Large intestine (tissue), 3 donors: ENCODE data around the gene CLEC16A. TPM values are rescaled to one million over a fixed set of nuclear protein-coding genes. Genes with fewer than 3 reads are reported as not detected.

Source experiments
- DNase-seq, 2 donors: peaks; one replicate each; pipeline versions ENCODE4 v3.0.0 to v3.0.0-alpha.2; 2013
- H3K27ac ChIP-seq: one replicate; pipeline ENCODE4 v1.5.1; 2013; ENCODE audit warnings: low read length
- H3K27me3 ChIP-seq: 2 replicates; pipeline ENCODE4 v1.6.1; 2013; ENCODE audit warnings: low read length; ENCODE audit not compliant: control insufficient read depth, insufficient read depth
- H3K36me3 ChIP-seq: 2 replicates; pipeline ENCODE4 v1.6.1; 2013; ENCODE audit warnings: low read length; ENCODE audit not compliant: control insufficient read depth, insufficient read depth
- H3K4me1 ChIP-seq: one replicate; pipeline ENCODE4 v1.6.1; 2013; ENCODE audit warnings: low read length; ENCODE audit not compliant: control insufficient read depth, insufficient read depth
- H3K4me3 ChIP-seq: one replicate; pipeline ENCODE4 v1.5.1; 2013; ENCODE audit warnings: low read length
- H3K9me3 ChIP-seq: one replicate; pipeline ENCODE4 v1.6.1; 2013; ENCODE audit warnings: mild to moderate bottlenecking, low read depth, low read length, moderate library complexity; ENCODE audit not compliant: control insufficient read depth
- WGBS: methylation state at CpG from one replicate; pipeline ENCODE4 v1.1.5; 2013; ENCODE audit warnings: low lambda C conversion rate; ENCODE audit not compliant: insufficient coverage; 5-methylcytosine and 5-hydroxymethylcytosine counted together
- polyA plus RNA-seq: library from polyadenylated mRNA; unstranded; fragments of 120-200 nt; gene quantifications from one replicate; pipeline ENCODE4 v1.2.1, GENCODE V29; 2013

CLEC16A gene
- polyA plus RNA-seq, 1 donor, result 13.2 TPM

GRCh38 chr16:11211061-11211976 lies 267.0 kb downstream of the CLEC16A start:
- no peak overlapping the region for H3K27ac ChIP-seq
- WGBS, result no CpG with 5 or more reads among the region's 16 CpGs
- no peak overlapping the region for H3K4me3 ChIP-seq
- no peaks in the 10 kb centered on the region for H3K36me3 ChIP-seq
- no peaks in the 10 kb centered on the region for H3K27me3 ChIP-seq
- peaks cover under 1% of the 10 kb centered on the region for H3K4me1 ChIP-seq
- DNase-seq, result no peak
- peaks cover 6% of the 10 kb centered on the region for H3K9me3 ChIP-seq

- Histone ChIP-seq H3K27ac (no peak overlapping the region), H3K4me1 (no peaks in the 10 kb centered on the region), H3K36me3 (no peaks in the 10 kb centered on the region), H3K4me3 (no peak overlapping the region), H3K27me3 (no peaks in the 10 kb centered on the region), H3K9me3 (peaks cover 6% of the 10 kb centered on the region)
- DNase-seq, result no peak
- no CpG with 5 or more reads among the region's 16 CpGs for WGBS
Observed at GRCh38 chr16:11211977-11212797, 267.8 kb downstream of the CLEC16A start.

DNA sequence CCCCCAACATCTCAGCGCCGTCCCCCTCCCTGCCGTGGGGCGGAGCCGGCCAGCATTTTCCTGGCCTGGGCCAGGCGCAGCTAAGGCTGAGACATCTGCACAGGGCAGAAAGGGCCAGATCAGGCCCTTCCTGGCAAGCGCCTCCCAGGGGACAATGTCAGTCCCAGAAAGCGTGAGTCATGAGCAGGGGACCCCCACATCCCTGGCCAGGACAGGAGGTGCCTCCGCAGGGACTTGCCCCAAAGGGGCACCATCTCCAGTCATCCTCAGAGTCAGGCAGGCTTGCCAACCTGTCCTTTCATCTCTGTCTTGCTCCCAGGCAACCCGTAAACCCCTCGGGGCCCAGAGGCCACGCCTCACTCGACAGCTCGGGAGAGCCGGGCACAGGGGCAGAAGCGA lies 268.4 kb downstream of the CLEC16A start:
- Histone ChIP-seq H3K27me3 (no peaks in the 10 kb centered on the region), H3K9me3 (peaks cover 6% of the 10 kb centered on the region), H3K27ac (no peak overlapping the region), H3K4me1 (no peaks in the 10 kb centered on the region), H3K4me3 (no peak overlapping the region), H3K36me3 (no peaks in the 10 kb centered on the region)
- whole genome bisulfite sequencing, result no CpG with 5 or more reads among the region's 16 CpGs
- DNase-seq, result no peak

GRCh38 chr16:11213373-11213772 lies 269.0 kb downstream of the CLEC16A start:
- no CpG with 5 or more reads among the region's 5 CpGs for WGBS
- Histone ChIP-seq H3K27ac (no peak overlapping the region), H3K9me3 (peaks cover 6% of the 10 kb centered on the region), H3K4me1 (no peaks in the 10 kb centered on the region), H3K27me3 (no peaks in the 10 kb centered on the region), H3K4me3 (no peak overlapping the region), H3K36me3 (no peaks in the 10 kb centered on the region)
- DNase-seq, result no peak

GRCh38 chr16:11213799-11214198 lies 269.4 kb downstream of the CLEC16A start:
- no peaks in the 10 kb centered on the region for H3K27me3 ChIP-seq
- H3K4me1 ChIP-seq, result no peaks in the 10 kb centered on the region
- no CpG with 5 or more reads among the region's 7 CpGs for WGBS
- no peak overlapping the region for H3K27ac ChIP-seq
- H3K9me3 ChIP-seq, result peaks cover 6% of the 10 kb centered on the region
- no peak for DNase-seq
- H3K36me3 ChIP-seq, result no peaks in the 10 kb centered on the region
- H3K4me3 ChIP-seq, result no peak overlapping the region

GRCh38 chr16:11215935-11216556 lies 271.7 kb downstream of the CLEC16A start:
- 100% methylated on average over 1 of the region's 3 CpGs for WGBS

DNA sequence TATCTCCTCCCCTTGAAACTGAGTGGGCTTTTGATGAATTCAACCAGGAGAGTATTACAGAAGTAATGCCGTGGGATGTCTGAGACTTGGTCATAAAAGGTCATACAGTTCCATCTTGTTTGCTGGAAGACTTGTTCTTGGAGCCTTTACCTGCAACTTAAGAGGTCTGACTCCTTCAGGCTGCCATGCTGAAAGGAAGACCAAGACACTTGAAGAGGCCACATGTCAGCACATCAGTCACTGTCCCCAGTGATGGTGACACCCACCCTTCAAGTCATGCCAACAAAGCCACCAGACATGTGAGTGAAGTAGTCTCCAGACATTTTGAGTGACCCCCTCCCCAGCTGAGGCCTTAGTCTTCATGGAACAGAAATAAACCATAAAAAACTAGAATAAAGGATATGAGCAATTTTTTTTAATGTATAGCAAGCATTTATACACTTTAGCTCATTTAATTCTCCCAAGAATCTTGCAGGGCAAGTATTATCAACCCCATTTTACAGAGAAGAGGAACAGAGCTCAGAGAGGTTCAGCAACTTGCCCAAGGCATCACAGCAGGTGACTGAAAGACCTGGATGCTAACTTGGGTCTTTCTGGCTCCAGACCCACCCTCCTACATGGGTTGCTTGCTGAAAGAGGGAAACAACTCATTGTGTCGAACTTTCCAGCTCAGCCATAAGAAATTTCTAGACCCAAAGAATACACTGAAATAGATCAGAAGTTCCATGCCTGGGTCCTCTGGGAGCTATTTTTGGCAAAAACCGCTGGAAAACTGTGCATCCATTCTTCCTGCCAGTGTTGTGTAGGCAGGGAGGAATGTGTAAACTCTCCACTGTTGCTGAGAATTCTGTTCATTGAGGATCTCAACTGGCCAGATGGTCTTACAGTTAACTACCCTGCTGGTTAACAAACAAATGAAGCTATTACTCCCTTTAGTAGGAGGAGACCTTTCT lies 273.6 kb downstream of the CLEC16A start:
- Histone ChIP-seq H3K4me3 (no peak overlapping the region), H3K4me1 (no peaks in the 10 kb centered on the region), H3K9me3 (peaks cover 2% of the 10 kb centered on the region), H3K27me3 (no peaks in the 10 kb centered on the region), H3K36me3 (no peaks in the 10 kb centered on the region), H3K27ac (no peak overlapping the region)
- no peak for DNase-seq
- no CpG with 5 or more reads among the region's 3 CpGs for WGBS

More at GRCh38 chr16:11215935-11216556, 271.7 kb downstream of the CLEC16A start:
- H3K4me3 ChIP-seq, result no peak overlapping the region
- no peak overlapping the region for H3K27ac ChIP-seq
- no peaks in the 10 kb centered on the region for H3K4me1 ChIP-seq
- H3K36me3 ChIP-seq, result no peaks in the 10 kb centered on the region
- DNase-seq, result no peak
- peaks cover 6% of the 10 kb centered on the region for H3K9me3 ChIP-seq
- H3K27me3 ChIP-seq, result no peaks in the 10 kb centered on the region

- no peak for DNase-seq
- no CpG with 5 or more reads among the region's 1 CpG for WGBS
- no peaks in the 10 kb centered on the region for H3K27me3 ChIP-seq
Observed at GRCh38 chr16:11218604-11218962, 274.2 kb downstream of the CLEC16A start.

GRCh38 chr16:11219178-11219577 lies 274.8 kb downstream of the CLEC16A start:
- H3K36me3 ChIP-seq, result no peaks in the 10 kb centered on the region
- peaks cover 3% of the 10 kb centered on the region for H3K27me3 ChIP-seq
- no peaks in the 10 kb centered on the region for H3K9me3 ChIP-seq
- H3K4me3 ChIP-seq, result no peak overlapping the region
- DNase-seq, result no peak
- WGBS, result no CpG with 5 or more reads among the region's 4 CpGs
- no peak overlapping the region for H3K27ac ChIP-seq
- H3K4me1 ChIP-seq, result no peaks in the 10 kb centered on the region

More at GRCh38 chr16:11218604-11218962, 274.2 kb downstream of the CLEC16A start:
- H3K36me3 ChIP-seq, result no peaks in the 10 kb centered on the region
- H3K9me3 ChIP-seq, result no peaks in the 10 kb centered on the region
- no peaks in the 10 kb centered on the region for H3K4me1 ChIP-seq
- H3K27ac ChIP-seq, result no peak overlapping the region
- H3K4me3 ChIP-seq, result no peak overlapping the region
